Stimulated activated CD4-positive, alpha-beta T cell treated with anti-CD3 and anti-CD28 coated beads, Interleukin-2, amount 100 ng/mL, for 4 hours (primary cell): ENCODE measurements around the gene CCNA2.

Source experiments
- DNase-seq: peaks from one replicate; pipeline ENCODE4 v3.0.0-alpha.2; 2020; ENCODE audit warnings: low read depth

The CCNA2 gene

GRCh38 chr4:121773883-121774282 is 49.8 kb downstream of the CCNA2 start:
- DNase-seq: no peak

- no peak for DNase-seq
Measured at GRCh38 chr4:121771869-121772268, 51.8 kb downstream of the CCNA2 start.

GRCh38 chr4:121769341-121769740 is 54.3 kb downstream of the CCNA2 start:
- DNase-seq: no peak

- DNase-seq: no peak
Measured at GRCh38 chr4:121767166-121767565, 56.5 kb downstream of the CCNA2 start.
